DND-41 (cell line): ENCODE data around the gene SLC12A7.

Source experiments
- ATAC-seq: fragments of 200-7000 bp; cut with Tn5 transposase; 3 replicates; pipeline ENCODE4 v1.9.1; 2021; ENCODE audit warnings: low read depth; ENCODE audit not compliant: insufficient read depth
- DNase-seq: peaks from one replicate; pipeline ENCODE4 v3.0.0-alpha.2; 2020
- H2AFZ ChIP-seq: 2 replicates; pipeline ENCODE4 v1.6.0; 2012; ENCODE audit warnings: low read depth, low read length
- H3K27ac ChIP-seq: 2 replicates; pipeline ENCODE4 v1.5.1; 2012; ENCODE audit warnings: low read length, inconsistent platforms
- H3K27me3 ChIP-seq: fragments of 200-600 bp; sonication (generic); 2 replicates; pipeline ENCODE4 v1.6.0; 2012; ENCODE audit warnings: low read length, mild to moderate bottlenecking, inconsistent platforms; ENCODE audit not compliant: insufficient read depth, poor library complexity
- H3K36me3 ChIP-seq: 2 replicates; pipeline ENCODE4 v1.5.1; 2012; ENCODE audit warnings: low read length, inconsistent platforms; ENCODE audit not compliant: insufficient read depth
- H3K4me1 ChIP-seq: 2 replicates; pipeline ENCODE4 v1.5.1; 2012; ENCODE audit warnings: mild to moderate bottlenecking, low read length; ENCODE audit not compliant: insufficient read depth
- H3K4me2 ChIP-seq: 2 replicates; pipeline ENCODE4 v1.6.0; 2012; ENCODE audit warnings: mild to moderate bottlenecking, moderate library complexity, low read length, inconsistent platforms; ENCODE audit not compliant: insufficient read depth
- H3K4me3 ChIP-seq, 2 experiments: fragments of 200-600 bp in 1 of 2; shearing (Covaris generic) in 1 of 2; 2 replicates each; pipeline ENCODE4 v1.5.1; 2012 to 2016; ENCODE audit warnings: inconsistent platforms in 2 of 2, low read length in 2 of 2, mild to moderate bottlenecking in 2 of 2, low read depth in 1 of 2, moderate library complexity in 1 of 2
- H3K79me2 ChIP-seq: 2 replicates; pipeline ENCODE4 v1.6.0; 2012; ENCODE audit warnings: low read length, inconsistent platforms; ENCODE audit not compliant: insufficient read depth
- H3K9ac ChIP-seq: 2 replicates; pipeline ENCODE4 v1.6.0; 2012; ENCODE audit warnings: low read depth, mild to moderate bottlenecking, inconsistent platforms, low read length, moderate library complexity
- H3K9me3 ChIP-seq: 2 replicates; pipeline ENCODE4 v1.5.1; 2012; ENCODE audit warnings: low read length, moderate library complexity, mild to moderate bottlenecking, inconsistent platforms; ENCODE audit not compliant: insufficient read depth, severe bottlenecking
- H4K20me1 ChIP-seq: 2 replicates; pipeline ENCODE4 v1.6.0; 2012; ENCODE audit warnings: low read length; ENCODE audit not compliant: insufficient read depth
- EZH2 ChIP-seq: IDR thresholded peaks from 3 replicates; pipeline ENCODE4 v1.6.1; 2012; ENCODE audit warnings: borderline replicate concordance, low read depth, mild to moderate bottlenecking, moderate library complexity, low read length, inconsistent platforms; ENCODE audit not compliant: severe bottlenecking
- TF ChIP-seq, protein P1 (sequence below): IDR thresholded peaks from 2 replicates; pipeline ENCODE4 v1.5.1; 2012; ENCODE audit warnings: borderline replicate concordance, low read length, moderate library complexity, mild to moderate bottlenecking; ENCODE audit not compliant: poor library complexity, severe bottlenecking; ENCODE audit errors: extremely low read depth

SLC12A7 gene

DNA sequence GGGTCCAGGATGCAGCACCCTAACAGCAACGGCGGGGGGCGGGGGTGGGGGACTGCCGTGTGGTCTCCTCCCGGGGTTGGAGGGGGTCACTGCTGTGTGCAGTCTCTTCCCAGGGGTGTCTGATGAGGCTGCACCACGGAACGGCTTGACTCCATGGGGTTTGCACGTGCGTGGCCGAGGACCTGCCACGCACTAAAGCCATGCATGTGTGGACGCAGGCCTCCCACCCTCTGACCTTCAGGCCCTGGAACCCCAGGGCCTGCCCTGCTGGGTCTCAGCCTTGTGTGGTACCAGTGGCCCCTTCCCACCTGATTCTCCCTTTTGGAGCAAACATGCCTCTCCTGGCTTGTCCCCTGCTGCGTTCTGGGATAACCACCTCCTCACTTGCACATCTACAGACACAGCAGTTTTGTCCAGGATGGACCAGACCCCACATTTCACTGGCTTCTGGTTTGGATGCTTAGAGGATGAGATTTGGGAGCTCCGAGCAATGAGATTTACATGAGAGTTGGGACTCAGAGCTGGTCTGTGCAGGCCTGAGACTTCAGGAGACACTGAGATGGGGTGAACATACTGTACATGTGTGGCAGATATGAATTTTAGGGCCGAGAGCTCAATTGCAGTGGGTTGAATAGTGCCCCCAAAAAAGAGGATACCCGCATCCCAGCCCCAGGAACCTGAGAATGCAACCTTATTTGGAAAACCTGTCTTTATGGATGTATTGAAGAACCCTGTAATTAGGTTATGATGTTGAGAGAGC, 45.8 kb downstream of the SLC12A7 start:
- no peaks in the 10 kb centered on the region for H3K79me2 ChIP-seq
- TF ChIP-seq, protein P1, sequence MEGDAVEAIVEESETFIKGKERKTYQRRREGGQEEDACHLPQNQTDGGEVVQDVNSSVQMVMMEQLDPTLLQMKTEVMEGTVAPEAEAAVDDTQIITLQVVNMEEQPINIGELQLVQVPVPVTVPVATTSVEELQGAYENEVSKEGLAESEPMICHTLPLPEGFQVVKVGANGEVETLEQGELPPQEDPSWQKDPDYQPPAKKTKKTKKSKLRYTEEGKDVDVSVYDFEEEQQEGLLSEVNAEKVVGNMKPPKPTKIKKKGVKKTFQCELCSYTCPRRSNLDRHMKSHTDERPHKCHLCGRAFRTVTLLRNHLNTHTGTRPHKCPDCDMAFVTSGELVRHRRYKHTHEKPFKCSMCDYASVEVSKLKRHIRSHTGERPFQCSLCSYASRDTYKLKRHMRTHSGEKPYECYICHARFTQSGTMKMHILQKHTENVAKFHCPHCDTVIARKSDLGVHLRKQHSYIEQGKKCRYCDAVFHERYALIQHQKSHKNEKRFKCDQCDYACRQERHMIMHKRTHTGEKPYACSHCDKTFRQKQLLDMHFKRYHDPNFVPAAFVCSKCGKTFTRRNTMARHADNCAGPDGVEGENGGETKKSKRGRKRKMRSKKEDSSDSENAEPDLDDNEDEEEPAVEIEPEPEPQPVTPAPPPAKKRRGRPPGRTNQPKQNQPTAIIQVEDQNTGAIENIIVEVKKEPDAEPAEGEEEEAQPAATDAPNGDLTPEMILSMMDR = no peak
- no peak for TF ChIP-seq EZH2
- no peak overlapping the region for H3K9ac ChIP-seq
- no peaks in the 10 kb centered on the region for H3K4me1 ChIP-seq
- no peaks in the 10 kb centered on the region for H4K20me1 ChIP-seq
- no peak overlapping the region for H3K27ac ChIP-seq
- ATAC-seq = no peak
- no peaks in the 10 kb centered on the region for H3K9me3 ChIP-seq
- DNase-seq = no peak
- no peak overlapping the region for H3K4me2 ChIP-seq
- no peak overlapping the region for H2AFZ ChIP-seq
- H3K36me3 ChIP-seq = no peaks in the 10 kb centered on the region
- H3K4me3 ChIP-seq = no peak overlapping the region
- H3K27me3 ChIP-seq = no peaks in the 10 kb centered on the region

DNA sequence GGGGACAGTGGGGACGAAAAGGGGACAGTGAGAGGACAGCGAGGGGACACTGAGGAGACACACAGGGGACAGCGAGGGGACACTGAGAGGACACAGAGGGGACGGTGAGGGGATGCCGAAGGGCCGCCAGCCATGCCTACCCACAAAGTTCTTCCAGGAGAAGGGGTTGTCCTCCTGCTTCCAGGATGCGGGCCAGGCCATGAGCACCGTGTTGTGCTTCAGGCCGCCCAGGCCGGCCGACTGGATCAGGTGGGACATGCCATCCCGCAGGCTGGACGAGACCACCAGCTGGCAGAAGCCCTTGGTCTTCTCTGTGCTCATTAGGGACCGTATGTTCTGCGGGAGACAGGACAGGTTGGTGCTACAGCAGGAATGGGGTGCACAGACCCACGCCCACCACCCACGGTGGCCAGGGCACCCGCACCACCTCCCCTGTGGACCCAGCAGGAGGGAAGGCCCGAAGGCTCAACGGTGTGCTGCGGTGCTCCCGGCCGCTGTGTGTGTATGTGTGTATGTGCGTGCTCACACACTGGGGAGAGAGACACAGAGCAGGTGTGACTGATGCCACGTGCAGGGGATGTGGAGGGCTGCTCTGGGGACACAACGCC, 46.6 kb downstream of the SLC12A7 start:
- Histone ChIP-seq H3K27ac (no peak overlapping the region), H3K4me3 (no peak overlapping the region), H3K27me3 (no peaks in the 10 kb centered on the region), H3K4me1 (no peaks in the 10 kb centered on the region), H3K36me3 (no peaks in the 10 kb centered on the region), H4K20me1 (no peaks in the 10 kb centered on the region), H3K79me2 (no peaks in the 10 kb centered on the region), H3K9me3 (no peaks in the 10 kb centered on the region), H2AFZ (no peak overlapping the region), H3K9ac (no peak overlapping the region), H3K4me2 (no peak overlapping the region)
- no peak for ATAC-seq
- DNase-seq = no peak
- no peak for TF ChIP-seq EZH2
- TF ChIP-seq, protein P1 = no peak

DNA sequence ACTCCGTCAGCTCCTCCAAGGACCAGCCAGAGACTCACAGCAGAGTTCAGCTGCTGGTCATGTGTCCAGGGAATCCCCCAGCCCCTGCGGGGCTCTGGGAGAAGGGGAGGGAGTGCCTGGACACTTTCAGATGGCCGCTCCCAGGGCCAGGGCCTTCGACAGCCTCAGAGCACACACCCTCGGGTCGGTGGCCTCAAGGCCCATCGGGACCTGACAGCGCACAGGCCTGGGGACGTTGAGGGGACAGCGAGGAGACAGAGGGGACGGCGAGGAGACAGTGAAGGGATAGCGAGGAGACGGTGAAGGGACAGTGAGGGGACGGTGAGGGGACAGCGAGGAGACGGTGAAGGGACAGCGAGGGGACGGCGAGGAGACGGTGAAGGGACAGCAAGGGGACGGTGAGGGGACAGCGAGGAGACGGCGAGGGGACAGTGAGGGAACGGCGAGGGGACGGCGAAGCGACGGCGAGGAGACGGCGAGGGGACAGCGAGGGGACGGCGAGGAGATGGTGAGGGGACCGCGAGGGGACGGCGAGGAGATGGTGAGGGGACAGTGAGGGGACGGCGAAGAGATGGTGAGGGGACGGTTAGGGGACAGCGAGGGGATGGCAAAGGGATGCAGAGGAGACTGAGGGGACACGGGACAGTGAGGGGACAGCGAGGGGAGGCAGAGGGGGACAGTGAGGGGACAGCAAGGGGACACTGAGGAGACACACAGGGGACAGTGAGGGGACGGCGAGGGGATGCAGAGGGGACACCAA, 47.3 kb downstream of the SLC12A7 start:
- DNase-seq = no peak
- TF ChIP-seq, protein P1 = no peak
- TF ChIP-seq EZH2 = no peak
- Histone ChIP-seq H3K36me3 (no peaks in the 10 kb centered on the region), H3K27ac (no peak overlapping the region), H3K9me3 (no peaks in the 10 kb centered on the region), H3K27me3 (no peaks in the 10 kb centered on the region), H3K9ac (no peak overlapping the region), H3K79me2 (no peaks in the 10 kb centered on the region), H3K4me1 (no peaks in the 10 kb centered on the region), H2AFZ (no peak overlapping the region), H4K20me1 (no peaks in the 10 kb centered on the region), H3K4me2 (no peak overlapping the region), H3K4me3 (no peak overlapping the region)
- no peak for ATAC-seq
